ENCODE measurements around the gene GHR. TPM values are rescaled to one million over a fixed set of nuclear protein-coding genes. Genes with fewer than 3 reads are reported as not detected.
"Not testable (repeated sequence)": the region's sequence is repeated elsewhere in the genome, so short reads cannot be mapped to it uniquely, and the experiment has no call there.

GHR gene
- total RNA-seq, 1 donor from 2014 or later = 2.3 TPM

DNA sequence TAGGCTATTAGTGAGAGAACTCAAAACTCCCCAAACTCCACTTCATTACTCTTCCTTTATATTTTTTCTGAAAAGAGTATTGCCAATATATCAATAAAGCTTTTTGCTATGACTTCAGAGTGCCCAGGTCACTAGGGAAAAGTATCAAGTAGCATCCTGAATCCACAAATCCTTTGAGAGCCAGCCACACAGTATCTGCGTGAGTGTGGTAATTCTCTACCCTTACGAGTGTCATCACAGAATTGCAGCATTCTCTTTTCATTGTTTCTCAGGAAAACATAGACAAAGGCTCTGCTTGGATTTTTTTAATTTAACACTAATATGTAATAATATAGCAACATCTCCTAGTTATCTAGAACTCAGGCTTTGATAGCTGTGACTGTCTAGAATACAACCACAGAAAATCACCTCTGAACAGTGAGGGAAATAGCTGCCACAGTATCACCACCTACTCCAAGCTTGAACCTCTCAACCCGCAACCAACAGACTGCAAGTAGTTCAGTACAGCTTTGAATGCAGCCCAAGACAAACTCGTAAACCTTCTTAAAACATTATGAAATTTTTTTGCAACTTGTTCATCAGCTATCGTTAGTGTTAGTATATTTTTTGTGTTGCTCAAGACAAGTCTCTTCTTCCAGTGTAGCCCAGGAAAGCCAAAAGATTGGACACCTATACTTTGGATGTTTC lies 254.1 kb downstream of the GHR start:
- DNase-seq (ENCODE audit: low read depth) = no peak
- H3K27ac ChIP-seq (ENCODE audit: low read depth, low read length) = no peak overlapping the region
- peaks cover 8% of the 10 kb centered on the region for H3K9me3 Mint-ChIP-seq (ENCODE audit: unreplicated experiment)
- H3K9me3 ChIP-seq (ENCODE audit: insufficient read depth, low read depth, low read length) = no peaks in the 10 kb centered on the region
- no peaks in the 10 kb centered on the region for H3K79me2 ChIP-seq (ENCODE audit: insufficient read depth, low read length)
- H3K27me3 ChIP-seq (ENCODE audit: insufficient read depth, low read length) = no peaks in the 10 kb centered on the region
- H3K27me3 Mint-ChIP-seq (ENCODE audit: low read depth, unreplicated experiment) = no peaks in the 10 kb centered on the region
- no peak overlapping the region for H3K27ac Mint-ChIP-seq (ENCODE audit: unreplicated experiment)
- no peak overlapping the region for H3K9ac ChIP-seq (ENCODE audit: low read length)
- no peak for FAIRE-seq
- H3K36me3 Mint-ChIP-seq (ENCODE audit: low read depth, unreplicated experiment) = no peaks in the 10 kb centered on the region
- H3K4me3 Mint-ChIP-seq (ENCODE audit: unreplicated experiment) = no peak overlapping the region
- H2AFZ ChIP-seq (ENCODE audit: low read depth, low read length) = no peak overlapping the region
- no peaks in the 10 kb centered on the region for H3K36me3 ChIP-seq (ENCODE audit: insufficient read depth, low read length)
- no peak for TF ChIP-seq EZH2 (IDR thresholded peaks at IDR 0.05; ENCODE audit: insufficient read depth, low read length)
- TF ChIP-seq, protein P1, sequence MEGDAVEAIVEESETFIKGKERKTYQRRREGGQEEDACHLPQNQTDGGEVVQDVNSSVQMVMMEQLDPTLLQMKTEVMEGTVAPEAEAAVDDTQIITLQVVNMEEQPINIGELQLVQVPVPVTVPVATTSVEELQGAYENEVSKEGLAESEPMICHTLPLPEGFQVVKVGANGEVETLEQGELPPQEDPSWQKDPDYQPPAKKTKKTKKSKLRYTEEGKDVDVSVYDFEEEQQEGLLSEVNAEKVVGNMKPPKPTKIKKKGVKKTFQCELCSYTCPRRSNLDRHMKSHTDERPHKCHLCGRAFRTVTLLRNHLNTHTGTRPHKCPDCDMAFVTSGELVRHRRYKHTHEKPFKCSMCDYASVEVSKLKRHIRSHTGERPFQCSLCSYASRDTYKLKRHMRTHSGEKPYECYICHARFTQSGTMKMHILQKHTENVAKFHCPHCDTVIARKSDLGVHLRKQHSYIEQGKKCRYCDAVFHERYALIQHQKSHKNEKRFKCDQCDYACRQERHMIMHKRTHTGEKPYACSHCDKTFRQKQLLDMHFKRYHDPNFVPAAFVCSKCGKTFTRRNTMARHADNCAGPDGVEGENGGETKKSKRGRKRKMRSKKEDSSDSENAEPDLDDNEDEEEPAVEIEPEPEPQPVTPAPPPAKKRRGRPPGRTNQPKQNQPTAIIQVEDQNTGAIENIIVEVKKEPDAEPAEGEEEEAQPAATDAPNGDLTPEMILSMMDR (IDR thresholded peaks at IDR 0.05; ENCODE audit: insufficient read depth, low read depth, low read length) = no peak
- no peaks in the 10 kb centered on the region for H3K4me1 Mint-ChIP-seq (ENCODE audit: low read depth, unreplicated experiment)
- H3K4me1 ChIP-seq (ENCODE audit: insufficient read depth, low read length) = no peaks in the 10 kb centered on the region
- H3K4me2 ChIP-seq (ENCODE audit: low read length) = no peak overlapping the region
- no peaks in the 10 kb centered on the region for H4K20me1 ChIP-seq (ENCODE audit: insufficient read depth, low read length)
- no peak overlapping the region for H3K4me3 ChIP-seq (ENCODE audit: insufficient read depth, low read depth, low read length)

DNA sequence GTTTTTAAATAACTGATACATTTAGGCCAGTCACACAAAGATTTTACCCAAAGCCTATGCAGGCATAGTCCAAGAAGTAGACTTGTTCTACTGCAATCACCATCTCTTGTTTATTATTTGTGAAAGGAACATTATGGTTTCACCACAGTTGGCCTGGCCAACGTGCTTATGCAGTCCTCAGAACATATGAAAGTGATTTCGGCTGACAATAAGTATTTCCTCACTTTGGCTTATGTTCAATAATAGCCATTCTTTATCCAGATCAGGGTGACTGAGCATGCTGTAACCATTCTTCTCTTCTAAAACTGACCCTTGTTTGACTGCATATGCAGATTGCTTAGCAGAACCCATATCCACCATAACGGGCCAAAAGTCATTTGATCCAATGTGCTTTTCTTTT lies 256.8 kb downstream of the GHR start:
- H3K4me3 ChIP-seq (ENCODE audit: insufficient read depth, low read depth, low read length) = no peak overlapping the region
- no peaks in the 10 kb centered on the region for H3K27me3 Mint-ChIP-seq (ENCODE audit: low read depth, unreplicated experiment)
- FAIRE-seq = no peak
- H3K9ac ChIP-seq (ENCODE audit: low read length) = no peak overlapping the region
- H3K4me1 ChIP-seq (ENCODE audit: insufficient read depth, low read length) = no peaks in the 10 kb centered on the region
- H3K36me3 ChIP-seq (ENCODE audit: insufficient read depth, low read length) = no peaks in the 10 kb centered on the region
- H3K4me2 ChIP-seq (ENCODE audit: low read length) = no peak overlapping the region
- no peak overlapping the region for H3K27ac Mint-ChIP-seq (ENCODE audit: unreplicated experiment)
- H3K4me1 Mint-ChIP-seq (ENCODE audit: low read depth, unreplicated experiment) = no peaks in the 10 kb centered on the region
- no peaks in the 10 kb centered on the region for H3K36me3 Mint-ChIP-seq (ENCODE audit: low read depth, unreplicated experiment)
- no peaks in the 10 kb centered on the region for H3K9me3 ChIP-seq (ENCODE audit: insufficient read depth, low read depth, low read length)
- no peak overlapping the region for H3K27ac ChIP-seq (ENCODE audit: low read depth, low read length)
- no peaks in the 10 kb centered on the region for H3K79me2 ChIP-seq (ENCODE audit: insufficient read depth, low read length)
- no peak for TF ChIP-seq EZH2 (IDR thresholded peaks at IDR 0.05; ENCODE audit: insufficient read depth, low read length)
- TF ChIP-seq, protein P1 (IDR thresholded peaks at IDR 0.05; ENCODE audit: insufficient read depth, low read depth, low read length) = no peak
- H3K27me3 ChIP-seq (ENCODE audit: insufficient read depth, low read length) = no peaks in the 10 kb centered on the region
- H2AFZ ChIP-seq (ENCODE audit: low read depth, low read length) = no peak overlapping the region
- H3K9me3 Mint-ChIP-seq (ENCODE audit: unreplicated experiment) = peaks cover 4% of the 10 kb centered on the region
- no peaks in the 10 kb centered on the region for H4K20me1 ChIP-seq (ENCODE audit: insufficient read depth, low read length)
- H3K4me3 Mint-ChIP-seq (ENCODE audit: unreplicated experiment) = no peak overlapping the region
- DNase-seq (ENCODE audit: low read depth) = no peak

DNA sequence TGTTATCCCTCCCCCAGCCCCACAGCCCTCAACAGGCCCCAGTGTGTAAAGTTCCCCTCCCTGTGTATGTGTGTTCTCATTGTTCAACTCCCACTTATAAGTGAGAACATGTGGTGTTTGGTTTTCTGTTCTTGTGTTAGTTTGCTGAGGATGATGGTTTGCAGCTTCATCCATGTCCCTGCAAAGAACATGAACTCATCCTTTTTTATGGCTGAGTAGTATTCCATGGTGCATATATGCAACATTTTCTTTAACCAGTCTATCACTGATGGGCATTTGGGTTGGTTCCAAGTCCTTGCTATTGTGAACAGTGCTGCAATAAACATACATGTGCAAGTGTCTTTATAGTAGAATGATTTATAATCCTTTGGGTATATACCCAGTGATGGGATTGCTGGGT lies 261.8 kb downstream of the GHR start:
- not testable (repeated sequence) for FAIRE-seq; H3K9me3 Mint-ChIP-seq (ENCODE audit: unreplicated experiment); H3K27me3 Mint-ChIP-seq (ENCODE audit: low read depth, unreplicated experiment); H3K27me3 ChIP-seq (ENCODE audit: insufficient read depth, low read length); H3K36me3 ChIP-seq (ENCODE audit: insufficient read depth, low read length); H2AFZ ChIP-seq (ENCODE audit: low read depth, low read length); H3K4me3 ChIP-seq (ENCODE audit: insufficient read depth, low read depth, low read length); H3K9ac ChIP-seq (ENCODE audit: low read length); H3K4me3 Mint-ChIP-seq (ENCODE audit: unreplicated experiment); H3K79me2 ChIP-seq (ENCODE audit: insufficient read depth, low read length); H3K27ac Mint-ChIP-seq (ENCODE audit: unreplicated experiment); H3K4me1 ChIP-seq (ENCODE audit: insufficient read depth, low read length); H3K4me2 ChIP-seq (ENCODE audit: low read length); H4K20me1 ChIP-seq (ENCODE audit: insufficient read depth, low read length); H3K9me3 ChIP-seq (ENCODE audit: insufficient read depth, low read depth, low read length); DNase-seq (ENCODE audit: low read depth); H3K4me1 Mint-ChIP-seq (ENCODE audit: low read depth, unreplicated experiment); H3K27ac ChIP-seq (ENCODE audit: low read depth, low read length); H3K36me3 Mint-ChIP-seq (ENCODE audit: low read depth, unreplicated experiment)
